HL-60/S4 treated with retinoic acid at 250 ng/mL for 4 days and 3 days (cell line): ENCODE measurements around the gene CSNK1G2.

Experiments used
- in situ Hi-C: fragments of 300-500 bp; cut with MboI; formaldehyde crosslinking; loops from 2 replicates; pipeline ENCODE4 v1.7.0; 2022; ENCODE audit warnings: low sequenced_read_pairs

The CSNK1G2 gene

GRCh38 chr19:2014731-2015607 lies 74.0 kb downstream of the CSNK1G2 start:
- in situ Hi-C loops = no loop called here

GRCh38 chr19:2015608-2015950 lies 74.6 kb downstream of the CSNK1G2 start, which contains the start of gene BTBD2:
TSS of gene BTBD2 (minus strand) at chr19:2015714. CDS start at chr19:2015703, 11 bp downstream.
- in situ Hi-C loops = no loop called here

GRCh38 chr19:2016041-2016807 lies 75.3 kb downstream of the CSNK1G2 start:
- in situ Hi-C loops = no loop called here

- in situ Hi-C loops = no loop called here
Measured at GRCh38 chr19:2018752-2019151, 77.8 kb downstream of the CSNK1G2 start.

GRCh38 chr19:2021453-2022140 lies 80.6 kb downstream of the CSNK1G2 start:
- in situ Hi-C loops = no loop called here

- in situ Hi-C loops = no loop called here
Measured at GRCh38 chr19:2022289-2022688, 81.3 kb downstream of the CSNK1G2 start.

GRCh38 chr19:2026770-2027169 lies 85.8 kb downstream of the CSNK1G2 start:
- in situ Hi-C loops = no loop called here

GRCh38 chr19:2027361-2027760 lies 86.4 kb downstream of the CSNK1G2 start:
- in situ Hi-C loops = no loop called here
